B cell (primary cell): ENCODE data around the gene ALDH1L2. TPM values are rescaled to one million over a fixed set of nuclear protein-coding genes. Genes with fewer than 3 reads are reported as not detected.

Experiments
- ATAC-seq: fragments of 200-7000 bp; cut with Tn5 transposase; one replicate; pipeline ENCODE4 v1.10.0; 2021; ENCODE audit warnings: low read depth, mild to moderate bottlenecking, moderate number of reproducible peaks, moderate library complexity
- CTCF ChIA-PET: fragments of 350-600 bp; sonication (Branson Sonifier 250); formaldehyde crosslinking; loops from one replicate; lab custom pipeline; 2021; ENCODE audit warnings: antibody characterized with exemption, inconsistent platforms; lab: Charles Lee
- POLR2A ChIA-PET: fragments of 350-600 bp; sonication (Branson Sonifier 250); formaldehyde crosslinking; loops from one replicate; lab custom pipeline; 2021; ENCODE audit warnings: antibody characterized with exemption; lab: Charles Lee
- DNase-seq: peaks from one replicate; pipeline ENCODE4 v3.0.0; 2013
- H2AFZ ChIP-seq: 2 replicates; pipeline ENCODE4 v1.6.1; 2012; ENCODE audit warnings: mild to moderate bottlenecking, low read depth, low read length; ENCODE audit not compliant: insufficient read depth, poor library complexity, severe bottlenecking
- H3K27ac ChIP-seq, 2 donors: 1 replicate in 1 of 2; 2 replicates in 1 of 2; pipeline ENCODE4 v1.5.1; 2012 to 2013; ENCODE audit warnings: low read length in 2 of 2, mild to moderate bottlenecking in 2 of 2, moderate library complexity in 1 of 2
- H3K27me3 ChIP-seq, 4 experiments: fragments of 200-600 bp in 1 of 4; sonication (generic) in 1 of 4; replicated peaks in 1 of 4; 1 replicate in 2 of 4; 2 replicates in 2 of 4; pipeline versions ENCODE4 v1.6.1 to v1.7.0; 2013 to 2016; ENCODE audit warnings: low read length in 3 of 4, mild to moderate bottlenecking in 2 of 4, mixed read lengths in 1 of 4, moderate library complexity in 1 of 4; ENCODE audit not compliant: insufficient read depth in 4 of 4, control insufficient read depth in 3 of 4; ENCODE audit errors: control extremely low read depth in 1 of 4
- H3K36me3 ChIP-seq, 2 experiments: replicated peaks in 1 of 2; 1 replicate in 1 of 2; 2 replicates in 1 of 2; pipeline versions ENCODE4 v1.6.1 to v1.7.1; 2013; ENCODE audit warnings: low read length in 1 of 2; ENCODE audit not compliant: insufficient read depth in 2 of 2, control insufficient read depth in 1 of 2; ENCODE audit errors: control extremely low read depth in 1 of 2, extremely low read depth in 1 of 2
- H3K4me1 ChIP-seq, 2 donors: fragments of 200-600 bp in 1 of 2; sonication (generic) in 1 of 2; 1 replicate in 1 of 2; 2 replicates in 1 of 2; pipeline versions ENCODE4 v1.5.1 to v1.6.1; 2013 to 2017; ENCODE audit warnings: low read length in 2 of 2; ENCODE audit not compliant: control insufficient read depth in 2 of 2, insufficient read depth in 2 of 2
- H3K4me2 ChIP-seq: replicated peaks from 2 replicates; pipeline ENCODE3; 2012; ENCODE audit warnings: mild to moderate bottlenecking, low read depth, low read length; ENCODE audit not compliant: poor library complexity, severe bottlenecking
- H3K4me3 ChIP-seq, 5 experiments: fragments of 200-600 bp in 1 of 5; sonication (generic) in 1 of 5; 1 replicate in 3 of 5; 2 replicates in 2 of 5; pipeline versions ENCODE4 v1.5.1 to v1.7.0; 2011 to 2016; ENCODE audit warnings: low read length in 4 of 5, mild to moderate bottlenecking in 4 of 5, low read depth in 2 of 5, control low read depth in 1 of 5, moderate library complexity in 1 of 5; ENCODE audit not compliant: insufficient read depth in 1 of 5; ENCODE audit errors: control extremely low read depth in 1 of 5, extremely low read depth in 1 of 5
- H3K79me2 ChIP-seq: fragments of 200-600 bp; sonication (generic); one replicate; pipeline ENCODE4 v1.6.0; 2016; ENCODE audit warnings: low read length; ENCODE audit not compliant: control insufficient read depth, insufficient read depth
- H3K9ac ChIP-seq: fragments of 200-600 bp; sonication (generic); 2 replicates; pipeline ENCODE4 v1.6.1; 2017; ENCODE audit warnings: mild to moderate bottlenecking, low read length, moderate library complexity
- H3K9me3 ChIP-seq, 3 donors: one replicate each; pipeline versions ENCODE4 v1.6.1 to v1.7.1; 2013; ENCODE audit warnings: low read length in 2 of 3; ENCODE audit not compliant: control insufficient read depth in 2 of 3, insufficient read depth in 1 of 3; ENCODE audit errors: control extremely low read depth in 1 of 3
- H4K20me1 ChIP-seq: 2 replicates; pipeline ENCODE4 v1.6.0; 2012; ENCODE audit warnings: mild to moderate bottlenecking, low read length; ENCODE audit not compliant: insufficient read depth, control insufficient read depth, poor library complexity, severe bottlenecking
- H3K27ac Mint-ChIP-seq: one replicate; pipeline ENCODE4 v1.8.0; 2021; ENCODE audit warnings: mixed read lengths
- H3K27me3 Mint-ChIP-seq: one replicate; pipeline ENCODE4 v1.8.0; 2021; ENCODE audit warnings: mixed read lengths
- H3K4me1 Mint-ChIP-seq: one replicate; pipeline ENCODE4 v1.8.0; 2021; ENCODE audit warnings: mixed read lengths
- H3K4me3 Mint-ChIP-seq: one replicate; pipeline ENCODE4 v1.8.0; 2021; ENCODE audit warnings: mixed read lengths
- H3K9me3 Mint-ChIP-seq: one replicate; pipeline ENCODE4 v1.8.0; 2022; ENCODE audit warnings: mixed read lengths; ENCODE audit not compliant: insufficient read depth
- CTCF ChIP-seq: fragments of 200-600 bp; IDR thresholded peaks from one replicate; pipeline ENCODE4 v1.8.0; 2022; ENCODE audit warnings: antibody characterized with exemption, mild to moderate bottlenecking
- EZH2 ChIP-seq: IDR thresholded peaks from 2 replicates; pipeline ENCODE4 v1.6.1; 2012; ENCODE audit warnings: borderline replicate concordance, low read depth, mild to moderate bottlenecking, moderate library complexity, low read length; ENCODE audit not compliant: insufficient read depth, poor library complexity, severe bottlenecking
- WGBS: methylation state at CpG from one replicate; pipeline ENCODE4 v1.1.5; 2013; ENCODE audit warnings: missing lambda C conversion rate; ENCODE audit not compliant: insufficient coverage; 5-methylcytosine and 5-hydroxymethylcytosine counted together
- intact Hi-C: fragments of 100-400 bp; cut with micrococcal nuclease; formaldehyde crosslinking; loops from one replicate; pipeline ENCODE4 v1.10.0; 2022
- polyA plus RNA-seq: library from polyadenylated mRNA; depleted of rRNA; stranded (reverse); fragments of >200 nt; gene quantifications from 2 replicates; pipeline ENCODE4 v1.2.3, GENCODE V29; 2012
- total RNA-seq, 2 donors: library from RNA; stranded (reverse); fragments of 120-200 nt in 1 of 2; gene quantifications; 1 replicate in 1 of 2; 2 replicates in 1 of 2; pipeline versions ENCODE4 v1.2.3 to v1.2.4, GENCODE V29; 2013 to 2022

The ALDH1L2 gene
- total and polyA plus RNA-seq, 2 donors (not counting 1 experiment from before 2014, with no cell fraction given) = 0.04 to 0.32 TPM

- Histone ChIP-seq H2AFZ (no peak overlapping the region), H3K27ac (no peak overlapping the region), H3K79me2 (no peaks in the 10 kb centered on the region), H4K20me1 (no peaks in the 10 kb centered on the region), H3K9me3 (peaks cover 0 to 15% (median 0%) of the 10 kb centered on the region in 3 donors), H3K4me1 (peaks cover 11% of the 10 kb centered on the region in 2 donors), H3K9ac (no peak overlapping the region), H3K4me2 (no peak overlapping the region), H3K4me3 (no peak overlapping the region), H3K36me3 (no peaks in the 10 kb centered on the region), H3K27me3 (peaks cover 0 to 10% (median 3%) of the 10 kb centered on the region in 4 experiments)
- Mint-ChIP-seq H3K27me3 (peaks cover 33% of the 10 kb centered on the region), H3K4me3 (peak overlapping the region; percentile 17), H3K27ac (no peak overlapping the region), H3K4me1 (peaks cover 11% of the 10 kb centered on the region), H3K9me3 (no peaks in the 10 kb centered on the region)
- intact Hi-C loops = no loop called here
- DNase-seq (no peak), ATAC-seq (no peak)
- CTCF ChIA-PET = interaction anchor here (0.6 kb wide), 1 partner anchor 757 kb away, joined by 6 read pairs; no protein-coding TSS in a partner anchor
- 80% methylated on average over 2 of the region's 5 CpGs for WGBS
- POLR2A ChIA-PET = no interaction called here
- TF ChIP-seq CTCF = no peak
- TF ChIP-seq EZH2 = no peak
These were observed 1.2 kb downstream of the ALDH1L2 start for GRCh38 chr12:105083031-105083430.

- CTCF ChIA-PET = no interaction called here
- no peak overlapping the region for H2AFZ ChIP-seq
- no peak overlapping the region for H3K9ac ChIP-seq
- H3K27me3 ChIP-seq = peaks cover 0 to 9% (median 2%) of the 10 kb centered on the region in 4 experiments
- Mint-ChIP-seq H3K9me3 (no peaks in the 10 kb centered on the region), H3K27me3 (peaks cover 26% of the 10 kb centered on the region), H3K4me3 (no peak overlapping the region), H3K4me1 (peaks cover 7% of the 10 kb centered on the region), H3K27ac (no peak overlapping the region)
- no peak overlapping the region for H3K27ac ChIP-seq
- WGBS = 97% methylated on average over 8 of the region's 11 CpGs
- TF ChIP-seq CTCF = no peak
- TF ChIP-seq EZH2 = no peak
- ATAC-seq = no peak
- H3K36me3 ChIP-seq = no peaks in the 10 kb centered on the region
- POLR2A ChIA-PET = no interaction called here
- no peak for DNase-seq
- intact Hi-C loops = no loop called here
- no peak overlapping the region for H3K4me2 ChIP-seq
- H4K20me1 ChIP-seq = no peaks in the 10 kb centered on the region
- no peaks in the 10 kb centered on the region for H3K79me2 ChIP-seq
- peaks cover 5 to 9% of the 10 kb centered on the region in 2 donors for H3K4me1 ChIP-seq
- H3K4me3 ChIP-seq = no peak overlapping the region
- no peaks in the 10 kb centered on the region for H3K9me3 ChIP-seq
These were observed 5.3 kb downstream of the ALDH1L2 start for GRCh38 chr12:105078712-105079570.
